GM06990 (cell line): ENCODE data around the gene CEACAM19.

Experiments
- DNase-seq: peaks from one replicate; pipeline ENCODE4 v3.0.0-alpha.2; 2011; ENCODE audit not compliant: insufficient read length; ENCODE audit errors: extremely low read depth
- H3K27me3 ChIP-seq: replicated peaks from 2 replicates; pipeline ENCODE4 v1.6.0; 2011; ENCODE audit warnings: low read length; ENCODE audit not compliant: control insufficient read depth, insufficient read depth
- H3K36me3 ChIP-seq: 2 replicates; pipeline ENCODE4 v1.5.1; 2011; ENCODE audit warnings: low read length; ENCODE audit not compliant: control insufficient read depth, insufficient read depth
- H3K4me3 ChIP-seq: replicated peaks from 2 replicates; pipeline ENCODE4 v1.5.1; 2011; ENCODE audit warnings: low read depth, mild to moderate bottlenecking, control low read depth, low read length
- CTCF ChIP-seq: IDR thresholded peaks from 2 replicates; pipeline ENCODE4 v1.5.1; 2011; ENCODE audit warnings: low read length, control low read depth, mild to moderate bottlenecking, inconsistent platforms; ENCODE audit not compliant: insufficient read depth, poor library complexity, severe bottlenecking

CEACAM19 gene

GRCh38 chr19:44729516-44730033, 58.3 kb downstream of the CEACAM19 start:
- Histone ChIP-seq H3K36me3 (no peaks in the 10 kb centered on the region), H3K4me3 (no peak overlapping the region)
- no peak for TF ChIP-seq CTCF

GRCh38 chr19:44731081-44731480, 59.8 kb downstream of the CEACAM19 start:
- H3K27me3 ChIP-seq: no peaks in the 10 kb centered on the region
- no peaks in the 10 kb centered on the region for H3K36me3 ChIP-seq
- no peak overlapping the region for H3K4me3 ChIP-seq
- no peak for TF ChIP-seq CTCF
- DNase-seq: no peak

More at GRCh38 chr19:44729516-44730033, 58.3 kb downstream of the CEACAM19 start:
- no peaks in the 10 kb centered on the region for H3K27me3 ChIP-seq
- DNase-seq: no peak

- no peak for TF ChIP-seq CTCF
- DNase-seq: no peak
- H3K27me3 ChIP-seq: no peaks in the 10 kb centered on the region
- H3K4me3 ChIP-seq: no peak overlapping the region
- H3K36me3 ChIP-seq: no peaks in the 10 kb centered on the region
Observed at GRCh38 chr19:44731622-44732021, 60.3 kb downstream of the CEACAM19 start.

- H3K4me3 ChIP-seq: no peak overlapping the region
- H3K36me3 ChIP-seq: no peaks in the 10 kb centered on the region
- no peaks in the 10 kb centered on the region for H3K27me3 ChIP-seq
- DNase-seq: no peak
- TF ChIP-seq CTCF: no peak
Observed at GRCh38 chr19:44732235-44733014, 61.1 kb downstream of the CEACAM19 start.
